Naive thymus-derived CD4-positive, alpha-beta T cell (primary cell): ENCODE results near the gene CFDP1. TPM values are rescaled to one million over a fixed set of nuclear protein-coding genes. Genes with fewer than 3 reads are reported as not detected.
"Not testable (repeated sequence)": the region's sequence is repeated elsewhere in the genome, so short reads cannot be mapped to it uniquely, and the experiment has no call there.

Experiments
- ATAC-seq: fragments of 150-1000 bp; cut with Tn5 transposase; 2 replicates; pipeline ENCODE4 v1.10.0; 2021; ENCODE audit warnings: mild to moderate bottlenecking, moderate library complexity
- CTCF ChIA-PET: fragments of 350-600 bp; sonication (Branson Sonifier 250); formaldehyde crosslinking; loops from one replicate; lab custom pipeline; 2021; ENCODE audit warnings: antibody characterized with exemption; lab: Charles Lee
- POLR2A ChIA-PET: fragments of 350-600 bp; sonication (Branson Sonifier 250); formaldehyde crosslinking; loops from one replicate; lab custom pipeline; 2021; ENCODE audit warnings: antibody characterized with exemption, inconsistent platforms; lab: Charles Lee
- DNase-seq, 9 donors: peaks; one replicate each; pipeline versions ENCODE4 v3.0.0 to v3.0.0-alpha.2; 2020 to 2022; ENCODE audit warnings: mixed read lengths in 1 of 9
- H3K27ac ChIP-seq: one replicate; pipeline ENCODE4 v1.7.0; 2013; ENCODE audit warnings: mild to moderate bottlenecking, low read depth, low read length, moderate library complexity
- H3K27me3 ChIP-seq, 2 donors: one replicate each; pipeline ENCODE4 v1.7.0; 2013; ENCODE audit warnings: low read length in 2 of 2, mild to moderate bottlenecking in 2 of 2, moderate library complexity in 2 of 2; ENCODE audit not compliant: control insufficient read depth in 2 of 2, insufficient read depth in 2 of 2
- H3K36me3 ChIP-seq, 3 experiments: 1 replicate in 2 of 3; 2 replicates in 1 of 3; pipeline ENCODE4 v1.7.0; 2013; ENCODE audit warnings: low read length in 3 of 3, mild to moderate bottlenecking in 3 of 3, moderate library complexity in 1 of 3; ENCODE audit not compliant: insufficient read depth in 3 of 3, control insufficient read depth in 2 of 3
- H3K4me1 ChIP-seq, 2 donors: one replicate each; pipeline ENCODE4 v1.7.0; 2013; ENCODE audit warnings: low read length in 2 of 2, mild to moderate bottlenecking in 2 of 2, moderate library complexity in 1 of 2; ENCODE audit not compliant: control insufficient read depth in 2 of 2, insufficient read depth in 2 of 2
- H3K4me3 ChIP-seq: 2 replicates; pipeline ENCODE4 v1.7.0; 2013; ENCODE audit warnings: mild to moderate bottlenecking, low read length
- H3K9me3 ChIP-seq, 3 experiments: 1 replicate in 2 of 3; 2 replicates in 1 of 3; pipeline ENCODE4 v1.7.0; 2013; ENCODE audit warnings: low read length in 3 of 3; ENCODE audit not compliant: control insufficient read depth in 2 of 3
- H3K27ac Mint-ChIP-seq, 9 donors: one replicate each; pipeline ENCODE4 v1.8.0; 2020 to 2022; ENCODE audit warnings: mixed read lengths in 9 of 9, mild to moderate bottlenecking in 8 of 9, moderate library complexity in 5 of 9, inconsistent platforms in 2 of 9
- H3K27me3 Mint-ChIP-seq, 5 donors: one replicate each; pipeline ENCODE4 v1.8.0; 2021 to 2022; ENCODE audit warnings: mixed read lengths in 5 of 5, mild to moderate bottlenecking in 1 of 5
- H3K36me3 Mint-ChIP-seq, 5 donors: one replicate each; pipeline ENCODE4 v1.8.0; 2020 to 2022; ENCODE audit warnings: mixed read lengths in 5 of 5, mild to moderate bottlenecking in 3 of 5, inconsistent platforms in 1 of 5
- H3K4me1 Mint-ChIP-seq, 7 donors: one replicate each; pipeline ENCODE4 v1.8.0; 2020 to 2022; ENCODE audit warnings: mixed read lengths in 7 of 7, mild to moderate bottlenecking in 3 of 7, inconsistent platforms in 1 of 7
- H3K4me3 Mint-ChIP-seq, 10 donors: one replicate each; pipeline ENCODE4 v1.8.0; 2020 to 2022; ENCODE audit warnings: mild to moderate bottlenecking in 10 of 10, mixed read lengths in 10 of 10, moderate library complexity in 6 of 10, inconsistent platforms in 2 of 10
- H3K9me3 Mint-ChIP-seq, 11 donors: one replicate each; pipeline ENCODE4 v1.8.0; 2020 to 2022; ENCODE audit warnings: mixed read lengths in 11 of 11, mild to moderate bottlenecking in 4 of 11, inconsistent platforms in 1 of 11, moderate library complexity in 1 of 11
- intact Hi-C, 2 donors: fragments of 100-400 bp; cut with micrococcal nuclease; formaldehyde crosslinking; loops; one replicate each; pipeline ENCODE4 v1.15.1; 2023
- polyA plus RNA-seq, 2 donors: library from polyadenylated mRNA; unstranded; fragments of 300-500 nt; fragmentation: Illumina TruSeq; gene quantifications; one replicate each; pipeline ENCODE4 v1.2.3, GENCODE V29; 2021
- total RNA-seq, 6 experiments: library from RNA in 5 of 6; stranded (reverse) in 5 of 6; gene quantifications; 1 replicate in 5 of 6; 2 replicates in 1 of 6; pipeline ENCODE4 v1.2.3 and lab custom pipeline; 2021 to 2026

Gene CFDP1
- total and polyA plus RNA-seq, 7 experiments from 2014 or later = 34.9 to 42.1 (median 39.4) TPM

GRCh38 chr16:75456486-75456885, 23.2 kb upstream of the CFDP1 start:
- intact Hi-C loops, DNase-seq, H3K9me3 Mint-ChIP-seq, H3K27me3 Mint-ChIP-seq, H3K4me3 Mint-ChIP-seq, H3K36me3 Mint-ChIP-seq, H3K27me3 ChIP-seq, H3K27ac ChIP-seq, H3K9me3 ChIP-seq, H3K36me3 ChIP-seq, H3K4me3 ChIP-seq: not testable (repeated sequence)
- POLR2A ChIA-PET = interaction anchor here (0.9 kb wide), 1 partner anchor 23 kb away, joined by 5 read pairs; the partner anchor contains the start of gene CFDP1
- H3K27ac Mint-ChIP-seq = peak overlapping the region in 4 of 9 donors; percentile 22 to 53 (median 28)
- CTCF ChIA-PET = interaction anchor here (1.3 to 1.4 kb wide), 2 partner anchors 9 to 54 kb away, joined by 3 to 6 read pairs; no protein-coding TSS in a partner anchor
- H3K4me1 ChIP-seq = peaks cover 7 to 13% of the 10 kb centered on the region in 2 donors
- ATAC-seq = peak; percentile 8
- peaks cover 28 to 81% (median 68%) of the 10 kb centered on the region in 7 donors for H3K4me1 Mint-ChIP-seq

- intact Hi-C loops = no loop called here
These were observed 22.4 kb upstream of the CFDP1 start for GRCh38 chr16:75455677-75456076.

GRCh38 chr16:75452464-75453190, 19.3 kb upstream of the CFDP1 start:
- no peaks in the 10 kb centered on the region for H3K4me1 ChIP-seq
- H3K36me3 ChIP-seq = peaks cover 0 to 26% (median 0%) of the 10 kb centered on the region in 3 experiments
- H3K27me3 ChIP-seq = no peaks in the 10 kb centered on the region
- CTCF ChIA-PET = no interaction called here
- Mint-ChIP-seq H3K36me3 (peaks cover 0 to 13% (median 8%) of the 10 kb centered on the region in 5 donors), H3K9me3 (no peaks in the 10 kb centered on the region), H3K4me1 (peaks cover 13 to 46% (median 39%) of the 10 kb centered on the region in 7 donors), H3K4me3 (no peak overlapping the region), H3K27ac (peak overlapping the region in 1 of 9 donors; percentile 64), H3K27me3 (no peaks in the 10 kb centered on the region)
- no peak overlapping the region for H3K27ac ChIP-seq
- no peak overlapping the region for H3K4me3 ChIP-seq
- DNase-seq (no peak), ATAC-seq (no peak)
- POLR2A ChIA-PET = interaction anchor here (1.1 kb wide), 1 partner anchor 18 kb away, joined by 3 read pairs; no protein-coding TSS in a partner anchor
- no peaks in the 10 kb centered on the region for H3K9me3 ChIP-seq
- intact Hi-C loops = no loop called here

More at GRCh38 chr16:75455677-75456076, 22.4 kb upstream of the CFDP1 start:
- Mint-ChIP-seq H3K4me3 (peak overlapping the region in 2 of 10 donors; percentile 15 to 17), H3K4me1 (peaks cover 27 to 76% (median 61%) of the 10 kb centered on the region in 7 donors), H3K36me3 (peaks cover 4 to 15% (median 7%) of the 10 kb centered on the region in 5 donors), H3K27me3 (no peaks in the 10 kb centered on the region), H3K9me3 (no peaks in the 10 kb centered on the region), H3K27ac (no peak overlapping the region)
- CTCF ChIA-PET = interaction anchor here (1.3 to 1.4 kb wide), 2 partner anchors 9 to 53 kb away, joined by 3 to 6 read pairs; no protein-coding TSS in a partner anchor
- H3K27me3 ChIP-seq = no peaks in the 10 kb centered on the region
- H3K27ac ChIP-seq = no peak overlapping the region
- H3K9me3 ChIP-seq = no peaks in the 10 kb centered on the region
- POLR2A ChIA-PET = no interaction called here
- no peak for ATAC-seq
- peaks cover 0 to 11% (median 0%) of the 10 kb centered on the region in 3 experiments for H3K36me3 ChIP-seq
- peaks cover 0 to 5% of the 10 kb centered on the region in 2 donors for H3K4me1 ChIP-seq
- no peak for DNase-seq
- H3K4me3 ChIP-seq = no peak overlapping the region

GRCh38 chr16:75446416-75446815, 13.1 kb upstream of the CFDP1 start:
- no peak overlapping the region for H3K27ac ChIP-seq
- H3K9me3 ChIP-seq = no peaks in the 10 kb centered on the region
- no peak overlapping the region for H3K4me3 ChIP-seq
- intact Hi-C loops = no loop called here
- H3K27me3 ChIP-seq = no peaks in the 10 kb centered on the region
- no peaks in the 10 kb centered on the region for H3K9me3 Mint-ChIP-seq
- peaks cover 0 to 30% (median 4%) of the 10 kb centered on the region in 3 experiments for H3K36me3 ChIP-seq
- CTCF ChIA-PET = no interaction called here
- peaks cover 0 to 4% (median 3%) of the 10 kb centered on the region in 7 donors for H3K4me1 Mint-ChIP-seq
- POLR2A ChIA-PET = interaction anchor here (1.0 kb wide), 1 partner anchor 12 kb away, joined by 3 read pairs; no protein-coding TSS in a partner anchor
- H3K36me3 Mint-ChIP-seq = peaks cover 0 to 10% (median 6%) of the 10 kb centered on the region in 5 donors
- no peak overlapping the region for H3K27ac Mint-ChIP-seq
- no peak overlapping the region for H3K4me3 Mint-ChIP-seq
- H3K27me3 Mint-ChIP-seq = no peaks in the 10 kb centered on the region
- H3K4me1 ChIP-seq = no peaks in the 10 kb centered on the region
- ATAC-seq = no peak
- no peak for DNase-seq

- Mint-ChIP-seq H3K4me1 (peaks cover 0 to 3% (median 0%) of the 10 kb centered on the region in 7 donors), H3K27me3 (no peaks in the 10 kb centered on the region), H3K36me3 (peaks cover 0 to 7% (median 5%) of the 10 kb centered on the region in 5 donors), H3K4me3 (no peak overlapping the region), H3K9me3 (no peaks in the 10 kb centered on the region), H3K27ac (no peak overlapping the region)
- no peak overlapping the region for H3K27ac ChIP-seq
- ChIA-PET CTCF (interaction anchor here (0.6 to 1.3 kb wide), 2 partner anchors 14 to 246 kb away, joined by 3 to 5 read pairs; no protein-coding TSS in a partner anchor), POLR2A (interaction anchor here (1.1 kb wide), 1 partner anchor 12 kb away, joined by 5 read pairs; the partner anchor contains the start of gene CFDP1)
- no peaks in the 10 kb centered on the region for H3K9me3 ChIP-seq
- ATAC-seq (no peak), DNase-seq (no peak)
- H3K36me3 ChIP-seq = peaks cover 0 to 19% (median 4%) of the 10 kb centered on the region in 3 experiments
- H3K27me3 ChIP-seq = no peaks in the 10 kb centered on the region
- intact Hi-C loops = no loop called here
- H3K4me3 ChIP-seq = no peak overlapping the region
- no peaks in the 10 kb centered on the region for H3K4me1 ChIP-seq
These were observed 12.0 kb upstream of the CFDP1 start for GRCh38 chr16:75445298-75445697.

- no peaks in the 10 kb centered on the region for H3K9me3 ChIP-seq
- Mint-ChIP-seq H3K9me3 (no peaks in the 10 kb centered on the region), H3K4me1 (no peaks in the 10 kb centered on the region), H3K27ac (no peak overlapping the region), H3K4me3 (no peak overlapping the region), H3K36me3 (peaks cover 0 to 3% (median 0%) of the 10 kb centered on the region in 5 donors), H3K27me3 (no peaks in the 10 kb centered on the region)
- H3K27ac ChIP-seq = no peak overlapping the region
- DNase-seq = no peak
- H3K27me3 ChIP-seq = no peaks in the 10 kb centered on the region
- no peak for ATAC-seq
- no peak overlapping the region for H3K4me3 ChIP-seq
- ChIA-PET POLR2A (no interaction called here), CTCF (interaction anchor here (0.6 kb wide), 1 partner anchor 8 kb away, joined by 3 read pairs; no protein-coding TSS in a partner anchor)
- H3K4me1 ChIP-seq = no peaks in the 10 kb centered on the region
- intact Hi-C loops = no loop called here
- peaks cover 0 to 13% (median 4%) of the 10 kb centered on the region in 3 experiments for H3K36me3 ChIP-seq
These were observed 10.0 kb upstream of the CFDP1 start for GRCh38 chr16:75443298-75443697.
